Body of pancreas (tissue), 4 donors: ENCODE results near the gene HSD3B7.

Experiments
- POLR2A ChIP-seq, 3 donors: fragments of 450-650 bp; IDR thresholded peaks; one replicate each; pipeline ENCODE4 v1.6.1; 2016; ENCODE audit warnings: antibody characterized with exemption in 3 of 3, mild to moderate bottlenecking in 2 of 3
- TF ChIP-seq, protein P1 (sequence below), 7 experiments: fragments of 450-650 bp in 4 of 7; fragments of 200-600 bp in 3 of 7; sonication (generic) in 3 of 7; IDR thresholded peaks; one replicate each; pipeline ENCODE4 v1.5.1; 2016 to 2019; ENCODE audit warnings: antibody characterized with exemption in 7 of 7

DNA sequence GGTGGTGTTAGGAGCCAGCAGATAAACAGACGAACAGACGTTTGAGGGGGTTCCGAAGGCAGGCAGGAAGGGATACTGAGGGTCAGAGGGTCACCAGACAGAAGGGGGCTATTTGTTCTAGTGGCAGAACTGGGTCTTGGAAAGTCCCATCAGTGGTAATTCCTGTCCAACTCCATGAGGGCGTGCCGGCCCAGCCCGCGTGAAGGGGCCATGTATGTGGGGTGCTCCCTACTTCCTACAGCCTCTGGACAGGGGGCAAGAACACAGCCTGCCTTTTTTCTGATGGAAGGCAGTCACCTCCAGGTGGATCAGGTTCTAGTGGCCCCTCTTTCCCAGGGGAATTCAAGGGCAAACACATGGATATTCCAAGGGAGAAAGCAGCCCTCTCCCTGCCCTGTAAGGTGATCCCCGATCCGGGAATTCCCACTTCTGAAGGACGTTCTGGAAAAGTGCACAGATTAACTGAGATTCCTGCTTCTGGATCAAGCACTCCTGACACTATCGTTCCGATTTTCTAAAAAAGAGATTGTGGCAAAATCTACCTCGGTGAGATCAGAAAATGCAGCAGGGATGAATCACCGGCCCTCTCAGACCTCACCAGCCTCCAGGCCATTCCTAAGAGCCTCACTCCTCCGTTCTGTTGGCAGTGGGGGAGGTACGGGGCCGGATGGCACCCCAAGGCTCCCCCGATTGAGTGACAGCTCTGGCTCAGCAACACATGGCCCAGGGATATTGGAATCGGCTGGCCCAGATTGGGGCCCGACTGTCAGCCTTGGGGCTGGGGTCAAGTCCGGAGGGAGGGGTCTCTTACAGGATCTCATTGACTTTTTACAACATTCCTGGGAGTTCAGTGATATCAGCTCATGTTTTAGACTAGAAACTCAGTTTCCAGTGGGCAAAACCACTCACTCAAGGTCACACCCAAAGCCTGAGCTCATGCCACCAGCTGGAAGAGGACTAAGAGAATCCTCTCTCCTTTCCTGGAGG lies 13.0 kb downstream of the HSD3B7 start:
- TF ChIP-seq POLR2A (IDR thresholded peaks at IDR 0.05), result no peak
- TF ChIP-seq, protein P1, sequence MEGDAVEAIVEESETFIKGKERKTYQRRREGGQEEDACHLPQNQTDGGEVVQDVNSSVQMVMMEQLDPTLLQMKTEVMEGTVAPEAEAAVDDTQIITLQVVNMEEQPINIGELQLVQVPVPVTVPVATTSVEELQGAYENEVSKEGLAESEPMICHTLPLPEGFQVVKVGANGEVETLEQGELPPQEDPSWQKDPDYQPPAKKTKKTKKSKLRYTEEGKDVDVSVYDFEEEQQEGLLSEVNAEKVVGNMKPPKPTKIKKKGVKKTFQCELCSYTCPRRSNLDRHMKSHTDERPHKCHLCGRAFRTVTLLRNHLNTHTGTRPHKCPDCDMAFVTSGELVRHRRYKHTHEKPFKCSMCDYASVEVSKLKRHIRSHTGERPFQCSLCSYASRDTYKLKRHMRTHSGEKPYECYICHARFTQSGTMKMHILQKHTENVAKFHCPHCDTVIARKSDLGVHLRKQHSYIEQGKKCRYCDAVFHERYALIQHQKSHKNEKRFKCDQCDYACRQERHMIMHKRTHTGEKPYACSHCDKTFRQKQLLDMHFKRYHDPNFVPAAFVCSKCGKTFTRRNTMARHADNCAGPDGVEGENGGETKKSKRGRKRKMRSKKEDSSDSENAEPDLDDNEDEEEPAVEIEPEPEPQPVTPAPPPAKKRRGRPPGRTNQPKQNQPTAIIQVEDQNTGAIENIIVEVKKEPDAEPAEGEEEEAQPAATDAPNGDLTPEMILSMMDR (IDR thresholded peaks at IDR 0.05), result no peak
